Right lobe of liver (tissue), 4 donors: ENCODE measurements around the gene NCOA5.

Source experiments
- POLR2A ChIP-seq: fragments of 450-650 bp; IDR thresholded peaks from one replicate; pipeline ENCODE4 v1.6.1; 2017; ENCODE audit warnings: antibody characterized with exemption, mild to moderate bottlenecking
- TF ChIP-seq, protein P1 (sequence below), 4 donors: fragments of 200-600 bp in 3 of 4; fragments of 450-650 bp in 1 of 4; IDR thresholded peaks; one replicate each; pipeline versions ENCODE4 v1.5.1 to v1.8.0; 2016 to 2022; ENCODE audit warnings: antibody characterized with exemption in 4 of 4, mild to moderate bottlenecking in 2 of 4
- donor health status: DM: no; HTN: no; CAD: no.
- donor health status: DM: no; HTN: no; CAD: no.
- donor health status: DM: no; HTN: yes; CAD: no.

DNA sequence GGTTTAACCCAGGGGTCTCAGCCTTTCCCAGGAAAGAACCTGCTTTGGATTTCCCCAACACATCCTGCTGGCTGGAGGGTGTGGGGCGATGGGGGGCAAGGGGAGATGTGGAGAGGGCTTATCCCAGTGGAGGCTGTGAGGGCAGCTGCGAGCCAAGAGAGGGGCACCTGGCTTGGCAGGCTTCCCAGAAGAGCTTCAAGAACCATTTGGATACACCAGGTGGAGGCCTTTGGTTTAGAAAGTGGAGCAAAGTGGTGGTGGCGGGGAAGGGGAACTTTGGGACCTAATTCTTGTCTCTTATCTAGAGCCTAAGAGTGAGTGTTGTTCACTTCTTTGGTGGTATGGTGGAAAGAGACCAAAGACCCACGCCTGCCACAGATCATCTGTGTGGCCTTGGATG, 40.8 kb upstream of the NCOA5 start:
- TF ChIP-seq, protein P1, sequence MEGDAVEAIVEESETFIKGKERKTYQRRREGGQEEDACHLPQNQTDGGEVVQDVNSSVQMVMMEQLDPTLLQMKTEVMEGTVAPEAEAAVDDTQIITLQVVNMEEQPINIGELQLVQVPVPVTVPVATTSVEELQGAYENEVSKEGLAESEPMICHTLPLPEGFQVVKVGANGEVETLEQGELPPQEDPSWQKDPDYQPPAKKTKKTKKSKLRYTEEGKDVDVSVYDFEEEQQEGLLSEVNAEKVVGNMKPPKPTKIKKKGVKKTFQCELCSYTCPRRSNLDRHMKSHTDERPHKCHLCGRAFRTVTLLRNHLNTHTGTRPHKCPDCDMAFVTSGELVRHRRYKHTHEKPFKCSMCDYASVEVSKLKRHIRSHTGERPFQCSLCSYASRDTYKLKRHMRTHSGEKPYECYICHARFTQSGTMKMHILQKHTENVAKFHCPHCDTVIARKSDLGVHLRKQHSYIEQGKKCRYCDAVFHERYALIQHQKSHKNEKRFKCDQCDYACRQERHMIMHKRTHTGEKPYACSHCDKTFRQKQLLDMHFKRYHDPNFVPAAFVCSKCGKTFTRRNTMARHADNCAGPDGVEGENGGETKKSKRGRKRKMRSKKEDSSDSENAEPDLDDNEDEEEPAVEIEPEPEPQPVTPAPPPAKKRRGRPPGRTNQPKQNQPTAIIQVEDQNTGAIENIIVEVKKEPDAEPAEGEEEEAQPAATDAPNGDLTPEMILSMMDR (IDR thresholded peaks at IDR 0.05) = no peak
- no peak for TF ChIP-seq POLR2A
